Measurements from ENCODE around the gene CNNM3.
A peak's percentile ranks its signal among the peaks of the same experiment; 100 is the strongest.
"Not testable (repeated sequence)": the region's sequence is repeated elsewhere in the genome, so short reads cannot be mapped to it uniquely, and the experiment has no call there.

CNNM3 gene

GRCh38 chr2:96816127-96816835, at the start of gene CNNM3:
Gene CNNM3 (plus strand): TSS chr2:96816268. CDS start chr2:96816278, 10 bp downstream.
- peak; percentile 82 to 98 (median 94) for DNase-seq

GRCh38 chr2:96767135-96767871, 48.8 kb upstream of the CNNM3 start:
- DNase-seq = no peak

GRCh38 chr2:96768083-96768561, 47.9 kb upstream of the CNNM3 start:
- no peak for DNase-seq

GRCh38 chr2:96769814-96770213, 46.3 kb upstream of the CNNM3 start:
- peak in 31 of 51 donors; percentile 13 to 70 (median 45) for DNase-seq

GRCh38 chr2:96770442-96771202, 45.4 kb upstream of the CNNM3 start:
- DNase-seq = no peak

GRCh38 chr2:96771796-96772618, 44.1 kb upstream of the CNNM3 start:
- no peak for DNase-seq

GRCh38 chr2:96772903-96773671, 43.0 kb upstream of the CNNM3 start:
- no peak for DNase-seq

- DNase-seq = no peak
Observed at GRCh38 chr2:96773922-96774321, 42.1 kb upstream of the CNNM3 start.

- DNase-seq = no peak
Observed at GRCh38 chr2:96775160-96775559, 40.9 kb upstream of the CNNM3 start.

GRCh38 chr2:96783388-96783787, 32.7 kb upstream of the CNNM3 start:
- no peak for DNase-seq

GRCh38 chr2:96787411-96787810, 28.7 kb upstream of the CNNM3 start:
- DNase-seq = no peak

- DNase-seq = peak in 23 of 51 donors; percentile 12 to 69 (median 30)
Observed at GRCh38 chr2:96788442-96789244, 27.4 kb upstream of the CNNM3 start.

GRCh38 chr2:96789245-96789617, 26.8 kb upstream of the CNNM3 start:
- no peak for DNase-seq

GRCh38 chr2:96792772-96793749, 23.0 kb upstream of the CNNM3 start:
- no peak for DNase-seq

GRCh38 chr2:96795076-96795475, 21.0 kb upstream of the CNNM3 start:
- DNase-seq = no peak

GRCh38 chr2:96796497-96796896, 19.6 kb upstream of the CNNM3 start:
- not testable (repeated sequence) for DNase-seq

GRCh38 chr2:96797066-96797625, 18.9 kb upstream of the CNNM3 start:
- no peak for DNase-seq
